ENCODE measurements around the gene DNAJB8. TPM values are rescaled to one million over a fixed set of nuclear protein-coding genes. Genes with fewer than 3 reads are reported as not detected.

Gene DNAJB8
- total RNA-seq, 1 donor from 2014 or later, result not detected

GRCh38 chr3:128468285-128468790, 1.6 kb upstream of the DNAJB8 start:
- H3K36me3 Mint-ChIP-seq (ENCODE audit: unreplicated experiment), result peaks cover 6% of the 10 kb centered on the region
- peaks cover 22% of the 10 kb centered on the region for H3K9me3 Mint-ChIP-seq (ENCODE audit: unreplicated experiment)
- no peak overlapping the region for H3K4me3 Mint-ChIP-seq (ENCODE audit: unreplicated experiment)
- peaks cover 42% of the 10 kb centered on the region for H3K4me1 Mint-ChIP-seq (ENCODE audit: low read depth, unreplicated experiment)
- H3K27ac Mint-ChIP-seq (ENCODE audit: unreplicated experiment), result no peak overlapping the region
- no peak for TF ChIP-seq CTCF (IDR thresholded peaks at IDR 0.05; ENCODE audit: partially characterized antibody, unreplicated experiment)
- DNase-seq, result no peak
- H3K27me3 Mint-ChIP-seq (ENCODE audit: unreplicated experiment), result peaks cover 27% of the 10 kb centered on the region

GRCh38 chr3:128464702-128465101, 2.0 kb downstream of the DNAJB8 start:
- Mint-ChIP-seq H3K36me3 (ENCODE audit: unreplicated experiment) (peaks cover 12% of the 10 kb centered on the region), H3K27me3 (ENCODE audit: unreplicated experiment) (peaks cover 21% of the 10 kb centered on the region), H3K4me1 (ENCODE audit: low read depth, unreplicated experiment) (peaks cover 23% of the 10 kb centered on the region), H3K4me3 (ENCODE audit: unreplicated experiment) (no peak overlapping the region), H3K27ac (ENCODE audit: unreplicated experiment) (no peak overlapping the region), H3K9me3 (ENCODE audit: unreplicated experiment) (peaks cover 23% of the 10 kb centered on the region)
- no peak for TF ChIP-seq CTCF (IDR thresholded peaks at IDR 0.05; ENCODE audit: partially characterized antibody, unreplicated experiment)
- no peak for DNase-seq

DNA sequence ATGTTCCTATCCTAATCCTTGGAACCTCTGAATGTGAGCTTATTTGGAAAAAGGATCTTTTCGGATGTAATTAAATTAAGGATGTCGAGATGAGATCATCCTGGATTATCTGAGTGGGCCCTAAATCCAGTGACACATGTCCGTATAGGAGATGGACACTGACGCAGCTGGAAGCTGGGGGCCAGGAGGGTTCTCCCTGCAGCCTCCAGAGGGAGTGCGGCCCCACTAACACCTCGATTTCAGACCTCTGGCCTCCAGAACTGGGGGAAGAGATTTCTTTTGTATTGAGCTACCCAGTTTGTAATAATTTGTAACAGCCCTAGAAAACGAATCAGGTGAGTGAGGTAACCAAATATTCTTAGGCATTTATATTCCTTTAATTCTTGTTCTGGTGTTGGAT, 2.5 kb downstream of the DNAJB8 start:
- Mint-ChIP-seq H3K36me3 (ENCODE audit: unreplicated experiment) (peaks cover 12% of the 10 kb centered on the region), H3K4me1 (ENCODE audit: low read depth, unreplicated experiment) (peaks cover 25% of the 10 kb centered on the region), H3K27ac (ENCODE audit: unreplicated experiment) (no peak overlapping the region), H3K9me3 (ENCODE audit: unreplicated experiment) (peaks cover 23% of the 10 kb centered on the region), H3K27me3 (ENCODE audit: unreplicated experiment) (peaks cover 19% of the 10 kb centered on the region), H3K4me3 (ENCODE audit: unreplicated experiment) (no peak overlapping the region)
- TF ChIP-seq CTCF (IDR thresholded peaks at IDR 0.05; ENCODE audit: partially characterized antibody, unreplicated experiment), result no peak
- DNase-seq, result no peak

GRCh38 chr3:128463771-128464170, 2.9 kb downstream of the DNAJB8 start:
- no peak for DNase-seq
- peaks cover 24% of the 10 kb centered on the region for H3K4me1 Mint-ChIP-seq (ENCODE audit: low read depth, unreplicated experiment)
- peaks cover 22% of the 10 kb centered on the region for H3K27me3 Mint-ChIP-seq (ENCODE audit: unreplicated experiment)
- no peak overlapping the region for H3K4me3 Mint-ChIP-seq (ENCODE audit: unreplicated experiment)
- H3K27ac Mint-ChIP-seq (ENCODE audit: unreplicated experiment), result no peak overlapping the region
- H3K9me3 Mint-ChIP-seq (ENCODE audit: unreplicated experiment), result peaks cover 23% of the 10 kb centered on the region
- H3K36me3 Mint-ChIP-seq (ENCODE audit: unreplicated experiment), result peaks cover 12% of the 10 kb centered on the region
- no peak for TF ChIP-seq CTCF (IDR thresholded peaks at IDR 0.05; ENCODE audit: partially characterized antibody, unreplicated experiment)

- TF ChIP-seq CTCF (IDR thresholded peaks at IDR 0.05; ENCODE audit: partially characterized antibody, unreplicated experiment), result no peak
- Mint-ChIP-seq H3K27ac (ENCODE audit: unreplicated experiment) (no peak overlapping the region), H3K4me1 (ENCODE audit: low read depth, unreplicated experiment) (peaks cover 24% of the 10 kb centered on the region), H3K4me3 (ENCODE audit: unreplicated experiment) (no peak overlapping the region), H3K36me3 (ENCODE audit: unreplicated experiment) (peaks cover 12% of the 10 kb centered on the region), H3K27me3 (ENCODE audit: unreplicated experiment) (peaks cover 22% of the 10 kb centered on the region), H3K9me3 (ENCODE audit: unreplicated experiment) (peaks cover 23% of the 10 kb centered on the region)
- no peak for DNase-seq
These were observed 3.3 kb downstream of the DNAJB8 start for GRCh38 chr3:128463354-128463753.
